Activated T-cell treated with anti-CD3 and anti-CD28 coated beads, Interleukin-2, amount 50 U/mL, for 24 hours (primary cell): ENCODE measurements around the gene TMEM63A.
"Not testable (repeated sequence)": the region's sequence is repeated elsewhere in the genome, so short reads cannot be mapped to it uniquely, and the experiment has no call there.

ENCODE experiments used
- DNase-seq: peaks from one replicate; pipeline ENCODE4 v3.0.0-alpha.2; 2020
- H3K27ac Mint-ChIP-seq: 2 replicates; pipeline ENCODE4 v1.8.0; 2020; ENCODE audit warnings: mild to moderate bottlenecking, mixed read lengths
- H3K27me3 Mint-ChIP-seq: 2 replicates; pipeline ENCODE4 v1.8.0; 2020; ENCODE audit warnings: mixed read lengths
- H3K36me3 Mint-ChIP-seq: 2 replicates; pipeline ENCODE4 v1.8.0; 2020; ENCODE audit warnings: low read depth, mixed read lengths
- H3K4me1 Mint-ChIP-seq: 2 replicates; pipeline ENCODE4 v1.8.0; 2020; ENCODE audit warnings: low read depth, mixed read lengths
- H3K4me3 Mint-ChIP-seq: 2 replicates; pipeline ENCODE4 v1.8.0; 2020; ENCODE audit warnings: mild to moderate bottlenecking, moderate library complexity, mixed read lengths
- H3K9me3 Mint-ChIP-seq: 2 replicates; pipeline ENCODE4 v1.8.0; 2020; ENCODE audit warnings: mixed read lengths

The TMEM63A gene

DNA sequence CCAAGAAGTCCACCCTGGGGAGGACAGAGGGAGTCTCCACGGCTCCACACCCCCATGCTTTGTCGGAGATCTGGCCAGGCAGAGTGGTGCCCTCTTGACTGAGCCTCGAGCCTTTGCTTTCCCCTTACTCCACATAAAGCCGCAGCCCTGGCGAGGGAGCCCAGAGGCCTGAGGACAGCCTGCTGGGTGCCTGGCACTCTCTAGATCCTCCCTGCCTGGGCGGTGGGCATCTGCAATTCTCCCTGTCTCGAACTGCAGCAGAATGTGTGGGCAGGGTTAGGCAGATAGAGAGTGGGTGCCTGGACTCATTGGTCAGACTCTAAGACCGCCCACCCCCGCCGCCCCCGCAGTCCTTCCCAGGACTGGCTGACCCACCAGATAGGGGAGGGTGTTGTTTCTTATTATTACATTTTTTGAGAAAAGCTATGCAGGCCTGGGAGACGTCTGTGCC is 58.3 kb downstream of the TMEM63A start:
- Mint-ChIP-seq H3K4me3 (no peak overlapping the region), H3K36me3 (no peaks in the 10 kb centered on the region), H3K27ac (no peak overlapping the region), H3K4me1 (no peaks in the 10 kb centered on the region), H3K9me3 (no peaks in the 10 kb centered on the region), H3K27me3 (no peaks in the 10 kb centered on the region)
- no peak for DNase-seq

DNA sequence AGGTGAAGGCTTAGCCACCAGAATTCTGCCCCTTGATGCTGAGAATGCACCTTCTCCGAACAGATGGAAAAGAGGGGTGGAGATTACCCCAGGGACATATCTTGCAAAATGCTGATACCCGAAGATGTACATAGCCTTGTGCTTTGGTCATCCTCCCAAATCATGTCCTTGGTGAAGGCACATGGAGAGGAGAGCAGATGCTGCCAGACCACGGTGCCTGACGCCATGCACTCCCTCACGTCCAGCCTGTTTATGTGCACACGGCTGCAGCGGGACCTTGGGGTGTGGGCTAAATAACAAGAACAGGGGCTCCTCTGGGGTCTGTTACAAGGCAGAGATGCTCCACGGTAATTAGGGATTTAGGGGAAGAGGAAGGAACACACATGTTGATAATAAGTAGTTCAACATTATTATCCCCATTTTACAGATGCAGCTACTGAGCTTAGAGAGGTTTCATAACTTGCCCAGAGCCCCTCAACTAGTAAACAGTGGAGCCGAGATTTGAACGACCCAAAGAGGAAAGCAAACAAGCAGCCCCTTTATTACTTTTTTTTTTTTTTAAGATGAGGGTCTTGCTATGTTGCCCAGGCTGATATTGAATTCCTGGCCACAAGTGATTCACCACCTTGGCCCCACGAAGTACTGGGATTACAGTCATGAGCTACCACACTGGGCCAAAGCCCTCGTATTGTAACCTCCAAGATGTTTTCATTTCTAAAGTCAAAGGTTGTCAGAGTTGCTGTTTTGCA is 59.4 kb downstream of the TMEM63A start:
- Mint-ChIP-seq H3K27me3 (no peaks in the 10 kb centered on the region), H3K4me1 (peaks cover 1% of the 10 kb centered on the region), H3K9me3 (no peaks in the 10 kb centered on the region), H3K27ac (no peak overlapping the region), H3K36me3 (no peaks in the 10 kb centered on the region), H3K4me3 (no peak overlapping the region)
- no peak for DNase-seq

DNA sequence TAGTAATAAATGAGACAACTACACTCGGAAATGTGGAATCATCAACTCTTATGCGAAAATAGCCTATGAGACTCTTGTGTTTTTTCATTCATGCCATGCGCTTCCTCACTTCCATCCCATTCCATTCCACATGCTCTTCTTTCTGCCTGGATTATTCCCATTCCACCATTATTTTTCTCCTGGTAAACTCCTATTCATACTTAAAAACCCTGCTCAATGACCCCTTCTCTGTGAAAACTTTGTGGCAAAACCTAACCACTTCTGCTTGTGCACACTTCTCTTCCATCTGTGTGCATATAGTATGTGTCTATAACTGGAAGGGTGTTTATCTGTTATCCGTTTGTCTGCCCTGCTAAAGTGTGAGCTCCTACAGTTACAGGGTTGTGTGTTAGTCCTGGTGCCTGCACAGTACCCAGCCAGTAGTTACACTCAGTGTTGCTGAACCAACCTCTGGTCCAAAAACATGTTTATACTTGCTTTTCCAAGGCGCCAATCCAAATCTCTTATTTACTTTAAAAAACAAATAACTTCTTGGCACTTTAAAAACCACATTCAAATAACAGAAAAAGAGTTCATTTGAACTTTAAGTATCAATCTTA is 61.6 kb downstream of the TMEM63A start:
- no peaks in the 10 kb centered on the region for H3K27me3 Mint-ChIP-seq
- no peaks in the 10 kb centered on the region for H3K36me3 Mint-ChIP-seq
- H3K4me1 Mint-ChIP-seq = peaks cover 4% of the 10 kb centered on the region
- no peak overlapping the region for H3K4me3 Mint-ChIP-seq
- DNase-seq = no peak
- no peaks in the 10 kb centered on the region for H3K9me3 Mint-ChIP-seq
- H3K27ac Mint-ChIP-seq = no peak overlapping the region

DNA sequence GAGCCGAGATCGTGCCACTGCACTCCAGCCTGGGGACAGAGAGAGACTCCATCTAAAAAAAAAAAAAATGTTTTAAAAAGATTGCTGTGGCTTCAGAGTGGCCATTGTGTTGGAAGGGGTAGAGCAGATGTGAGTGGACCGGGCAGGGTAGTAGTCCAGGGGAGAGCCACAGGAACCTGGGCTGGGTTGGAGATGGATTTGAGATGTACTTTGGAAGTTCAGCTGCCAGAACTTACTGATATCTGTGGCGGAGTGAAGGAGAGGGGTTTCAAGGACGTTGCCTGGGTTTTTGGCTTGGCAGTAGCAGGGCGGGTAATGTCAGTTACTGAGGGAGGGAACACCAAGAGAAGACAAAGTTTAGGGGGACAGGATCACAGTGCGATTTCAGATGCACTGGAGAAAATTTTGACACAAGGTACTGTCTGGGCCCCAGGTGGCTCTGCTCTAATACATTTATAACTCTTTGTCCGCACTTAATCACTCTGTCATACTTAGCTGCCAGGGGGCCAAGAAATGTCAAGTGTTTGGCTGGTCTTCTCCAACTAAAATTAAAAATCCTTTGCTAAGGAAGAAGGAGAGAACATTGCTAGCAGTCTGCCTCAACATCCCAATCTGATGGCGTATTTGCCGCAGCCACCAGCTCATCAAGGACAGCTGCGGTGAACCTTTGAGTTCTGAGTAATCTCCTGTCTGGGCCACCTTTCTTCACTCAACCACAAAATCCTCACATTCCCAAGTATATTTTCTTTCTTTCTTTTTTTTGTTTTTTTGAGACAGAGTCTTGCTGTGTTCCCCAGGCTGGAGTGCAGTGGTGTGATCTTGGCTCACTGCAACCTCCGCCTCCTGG is 62.6 kb downstream of the TMEM63A start:
- H3K9me3 Mint-ChIP-seq = no peaks in the 10 kb centered on the region
- DNase-seq = no peak
- H3K27ac Mint-ChIP-seq = no peak overlapping the region

DNA sequence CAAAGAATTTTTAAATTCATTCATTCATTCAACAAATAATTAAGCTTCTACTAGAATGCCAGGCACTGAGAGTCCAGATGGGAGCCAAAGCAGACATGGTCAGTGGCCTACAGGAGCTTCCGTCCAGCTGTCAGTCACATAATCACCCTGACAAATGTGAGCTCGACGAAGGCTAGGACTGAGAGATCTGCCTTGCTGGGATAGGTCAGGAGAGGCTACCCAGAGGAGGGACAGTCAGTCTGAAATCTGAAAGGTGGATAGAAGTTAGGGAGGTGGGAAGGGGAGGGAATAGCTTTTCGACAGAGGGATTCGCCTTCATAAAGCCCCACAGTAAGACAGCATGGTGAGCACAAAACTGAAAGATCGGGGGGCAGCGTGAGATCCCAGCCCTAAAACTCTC is 64.0 kb downstream of the TMEM63A start:
- no peaks in the 10 kb centered on the region for H3K27me3 Mint-ChIP-seq

More for the DNA sequence above, 62.6 kb downstream of the TMEM63A start:
- no peaks in the 10 kb centered on the region for H3K36me3 Mint-ChIP-seq
- H3K4me1 Mint-ChIP-seq = peaks cover 4% of the 10 kb centered on the region
- no peak overlapping the region for H3K4me3 Mint-ChIP-seq
- H3K27me3 Mint-ChIP-seq = no peaks in the 10 kb centered on the region

DNA sequence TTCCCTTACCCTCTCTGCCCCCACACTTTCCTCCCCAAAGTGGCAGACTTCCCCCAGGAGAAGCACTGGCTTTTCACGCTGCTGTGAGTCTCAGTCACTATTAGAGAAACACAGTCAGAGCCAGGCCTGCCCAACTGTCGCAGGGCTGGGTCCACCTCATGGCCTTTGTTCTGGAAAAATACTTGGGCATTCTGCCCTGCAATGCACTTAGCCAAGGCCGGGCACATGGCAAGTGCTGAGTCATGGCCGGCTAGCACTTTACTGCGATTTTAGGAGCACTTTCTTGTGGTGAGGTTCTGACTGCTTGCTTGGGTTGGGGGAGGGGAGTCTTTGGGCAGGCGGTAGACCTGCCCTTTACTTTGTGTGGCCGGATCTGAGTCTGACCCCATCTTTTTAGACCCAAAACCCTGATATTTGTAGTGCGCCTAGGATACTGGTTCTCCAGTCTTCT is 64.5 kb downstream of the TMEM63A start:
- no peaks in the 10 kb centered on the region for H3K36me3 Mint-ChIP-seq
- no peaks in the 10 kb centered on the region for H3K27me3 Mint-ChIP-seq
- peak overlapping the region; percentile 56 for H3K27ac Mint-ChIP-seq
- no peak for DNase-seq
- H3K4me3 Mint-ChIP-seq = no peak overlapping the region
- H3K9me3 Mint-ChIP-seq = no peaks in the 10 kb centered on the region
- H3K4me1 Mint-ChIP-seq = peaks cover 4% of the 10 kb centered on the region

More for the DNA sequence above, 64.0 kb downstream of the TMEM63A start:
- Mint-ChIP-seq H3K4me1 (peaks cover 4% of the 10 kb centered on the region), H3K36me3 (no peaks in the 10 kb centered on the region), H3K4me3 (no peak overlapping the region), H3K9me3 (no peaks in the 10 kb centered on the region), H3K27ac (no peak overlapping the region)
- DNase-seq = no peak

DNA sequence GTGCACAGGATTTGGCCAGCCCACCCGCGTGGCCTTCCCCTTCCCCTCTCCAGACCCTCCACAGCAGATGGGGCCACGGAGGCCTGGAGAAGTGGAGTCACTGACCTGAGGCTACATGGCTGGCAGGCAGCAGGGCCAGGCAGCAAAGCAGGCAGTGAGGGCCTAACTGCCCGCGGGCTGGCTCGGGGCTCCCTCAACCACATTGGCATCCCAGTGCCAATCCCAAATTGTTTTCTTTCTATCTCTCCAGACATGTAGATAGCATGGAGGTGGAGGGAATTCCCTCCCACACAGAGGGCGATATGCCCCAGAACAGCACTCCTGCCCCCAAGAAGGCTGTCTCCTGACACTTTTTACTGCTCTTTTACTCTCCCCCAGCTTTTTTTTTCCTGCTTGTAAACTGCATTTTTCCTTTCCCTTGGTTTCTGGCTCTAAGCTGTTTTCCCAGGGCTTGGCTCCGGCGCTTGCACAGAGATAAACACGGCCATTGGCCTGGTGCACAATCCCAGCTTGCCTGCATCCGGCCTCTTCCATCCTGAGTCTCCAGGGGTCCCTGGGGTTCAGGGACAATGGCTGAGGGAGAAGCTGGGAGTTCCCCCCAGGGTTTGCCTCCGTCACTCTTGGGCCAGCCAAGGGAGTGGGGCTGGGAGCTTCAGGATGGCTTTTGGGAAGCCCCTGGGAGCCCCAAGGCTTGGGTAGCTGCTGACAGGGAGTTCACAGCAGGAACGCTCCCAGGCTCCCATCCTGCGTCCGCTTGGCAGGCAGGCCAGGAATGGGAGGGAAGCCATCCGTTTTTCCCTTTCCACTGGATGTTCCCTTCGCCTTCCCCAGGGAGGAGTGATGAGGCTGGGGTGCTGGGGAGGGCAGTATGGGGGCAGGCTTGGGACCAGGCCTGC is 65.3 kb downstream of the TMEM63A start:
- no peaks in the 10 kb centered on the region for H3K27me3 Mint-ChIP-seq
- H3K4me3 Mint-ChIP-seq = no peak overlapping the region
- peaks cover 4% of the 10 kb centered on the region for H3K4me1 Mint-ChIP-seq
- peak overlapping the region; percentile 16 for H3K27ac Mint-ChIP-seq
- H3K9me3 Mint-ChIP-seq = no peaks in the 10 kb centered on the region
- H3K36me3 Mint-ChIP-seq = no peaks in the 10 kb centered on the region
- no peak for DNase-seq

DNA sequence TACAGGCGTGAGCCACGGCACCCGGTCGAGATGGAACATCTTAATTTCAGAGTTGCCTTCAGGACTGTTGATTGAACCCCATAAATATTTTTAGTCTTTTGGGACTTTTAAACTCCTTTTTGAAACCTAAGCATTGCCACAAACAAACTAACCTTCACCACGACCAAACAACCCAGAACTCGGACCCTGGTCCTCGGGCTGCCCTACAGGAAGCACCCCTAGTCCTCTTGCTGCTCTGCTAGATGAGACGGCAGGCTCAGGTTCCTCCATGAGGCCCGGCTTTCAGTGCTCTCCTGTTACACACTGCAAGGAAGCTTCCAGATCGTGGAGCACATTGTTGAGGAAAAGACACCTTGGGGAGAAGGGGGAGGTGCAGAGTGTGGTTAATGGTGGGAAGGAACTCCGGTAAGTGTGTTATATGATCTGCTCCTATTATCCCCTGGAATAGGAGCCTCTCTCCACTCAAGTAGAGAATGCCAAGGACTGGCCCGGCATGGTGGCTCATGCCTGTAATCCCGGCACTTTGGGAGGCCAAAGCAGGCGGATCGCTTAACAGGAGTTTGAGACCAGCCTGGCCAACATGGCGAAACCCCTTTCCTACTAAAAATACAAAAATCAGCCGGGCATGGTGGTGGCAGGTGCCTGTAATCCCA is 66.5 kb downstream of the TMEM63A start:
- Mint-ChIP-seq H3K27ac (no peak overlapping the region), H3K4me3 (no peak overlapping the region), H3K4me1 (peaks cover 8% of the 10 kb centered on the region), H3K27me3 (peaks cover 3% of the 10 kb centered on the region), H3K36me3 (no peaks in the 10 kb centered on the region), H3K9me3 (no peaks in the 10 kb centered on the region)
- DNase-seq = no peak

DNA sequence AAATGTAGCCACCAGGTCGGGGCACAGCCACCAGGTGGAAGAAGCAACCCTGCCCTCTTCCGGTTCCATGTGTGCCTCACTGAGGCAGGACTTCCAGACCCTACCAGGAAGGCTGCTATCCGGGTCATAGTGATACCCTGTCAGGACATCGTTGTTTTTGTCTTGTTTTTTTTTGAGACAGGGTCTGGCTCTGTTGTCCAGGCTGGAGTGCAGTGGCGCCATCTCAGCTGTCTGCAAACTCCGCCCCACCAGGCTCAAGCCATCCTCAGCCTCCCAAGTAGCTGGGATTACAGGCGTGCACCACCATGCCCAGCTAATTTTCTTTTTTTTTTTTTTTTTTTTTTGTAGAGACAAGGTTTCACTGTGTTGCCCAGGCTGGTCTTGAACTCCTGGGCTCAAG is 67.1 kb downstream of the TMEM63A start:
- not testable (repeated sequence) for H3K36me3 Mint-ChIP-seq, H3K27me3 Mint-ChIP-seq, H3K9me3 Mint-ChIP-seq, H3K27ac Mint-ChIP-seq, H3K4me3 Mint-ChIP-seq, DNase-seq
- H3K4me1 Mint-ChIP-seq = peaks cover 12% of the 10 kb centered on the region

DNA sequence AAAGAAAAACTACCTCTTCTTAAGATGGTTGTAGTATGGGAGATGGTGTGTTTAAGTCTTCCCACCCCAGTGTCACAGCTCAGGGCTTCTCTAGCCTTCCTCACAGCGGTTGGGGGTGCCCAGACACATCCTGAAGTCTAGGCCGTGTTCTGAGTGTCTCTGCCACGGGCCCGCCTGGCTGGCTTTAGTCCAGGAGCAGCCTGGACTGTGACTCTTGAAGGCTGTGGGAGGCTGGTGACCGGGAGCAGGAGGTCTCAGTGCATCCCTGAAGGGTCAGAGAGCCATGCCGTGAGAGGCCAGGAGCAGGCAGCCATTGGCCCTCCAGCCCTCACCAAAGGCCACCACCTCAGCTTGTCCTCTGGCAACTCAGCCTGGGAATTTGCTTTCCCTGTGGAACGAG is 67.8 kb downstream of the TMEM63A start:
- Mint-ChIP-seq H3K4me3 (no peak overlapping the region), H3K36me3 (no peaks in the 10 kb centered on the region), H3K27me3 (peaks cover 6% of the 10 kb centered on the region), H3K4me1 (peaks cover 17% of the 10 kb centered on the region), H3K27ac (no peak overlapping the region), H3K9me3 (no peaks in the 10 kb centered on the region)
- no peak for DNase-seq

DNA sequence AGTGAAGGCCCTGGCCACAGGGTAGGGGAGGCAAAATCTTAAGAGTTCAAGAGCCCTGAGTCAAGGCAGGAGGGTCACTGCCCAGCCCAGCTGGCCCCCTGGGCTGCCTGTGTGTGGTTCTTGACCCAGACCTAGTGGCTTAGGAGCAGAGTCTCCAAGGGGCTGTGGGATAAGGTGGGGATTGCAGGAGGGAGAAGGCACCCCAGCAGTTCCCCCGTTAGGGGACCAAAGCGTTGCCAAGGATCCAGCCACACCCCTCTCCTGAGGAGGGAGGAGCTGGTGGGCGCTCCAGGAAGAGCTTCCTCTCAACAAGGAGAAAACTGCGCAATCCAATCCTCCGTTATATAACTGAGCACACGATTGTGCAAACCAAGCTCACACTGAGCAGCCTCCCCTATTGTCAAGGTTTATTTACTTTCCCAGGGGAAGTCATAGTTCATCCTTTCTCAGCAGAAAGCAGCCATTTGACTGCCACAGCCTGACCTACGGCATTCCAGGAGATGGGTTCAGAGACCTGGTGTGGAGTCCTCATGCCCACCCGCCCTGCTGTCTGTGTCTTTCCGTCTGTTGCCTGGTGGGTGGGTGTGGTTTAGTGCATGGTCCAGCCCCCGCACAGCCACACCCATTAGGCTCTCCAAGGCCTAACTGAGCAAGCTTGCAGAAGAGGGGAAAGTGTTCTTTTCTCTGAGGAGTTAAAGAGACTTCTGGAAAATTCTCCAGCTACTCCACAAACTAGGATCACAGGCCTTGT is 68.8 kb downstream of the TMEM63A start:
- no peak overlapping the region for H3K4me3 Mint-ChIP-seq
- no peaks in the 10 kb centered on the region for H3K36me3 Mint-ChIP-seq
- no peak for DNase-seq
- peaks cover 6% of the 10 kb centered on the region for H3K27me3 Mint-ChIP-seq
- no peak overlapping the region for H3K27ac Mint-ChIP-seq
- peaks cover 19% of the 10 kb centered on the region for H3K4me1 Mint-ChIP-seq
- H3K9me3 Mint-ChIP-seq = no peaks in the 10 kb centered on the region

DNA sequence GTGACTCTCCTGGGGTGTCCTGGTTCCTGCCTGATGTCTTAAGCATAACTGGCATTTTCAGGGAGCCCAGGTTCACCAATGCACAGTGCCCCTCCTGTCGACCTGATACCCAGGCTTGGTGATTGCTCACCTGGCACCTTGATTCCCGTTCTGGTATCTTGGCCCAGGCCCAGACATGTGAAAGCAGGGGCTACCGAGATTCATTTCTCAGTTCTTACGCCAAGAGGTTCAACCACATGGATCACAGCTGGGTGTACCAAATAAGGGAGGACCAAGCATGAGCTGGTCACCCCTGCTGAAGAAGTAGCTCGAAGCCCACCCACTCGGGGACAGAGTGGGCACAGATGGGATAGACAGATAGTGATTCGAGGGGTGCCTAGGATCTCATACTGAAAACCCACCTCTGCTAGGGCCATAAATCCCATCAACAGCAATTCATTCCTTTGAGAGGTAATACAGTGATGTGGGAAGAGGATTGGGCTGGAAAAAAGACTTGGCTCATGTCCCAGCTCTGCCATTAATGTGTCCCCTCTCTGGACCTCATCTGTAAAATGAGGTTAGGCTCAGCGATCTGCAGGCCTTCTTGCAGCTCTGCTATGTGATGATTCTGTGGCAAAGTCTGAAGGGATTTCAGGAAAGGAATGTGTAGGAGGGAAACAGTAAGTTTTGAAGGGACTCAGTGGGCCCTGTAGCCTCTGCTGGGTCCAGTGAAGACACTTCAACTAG is 69.5 kb downstream of the TMEM63A start:
- Mint-ChIP-seq H3K9me3 (no peaks in the 10 kb centered on the region), H3K4me3 (no peak overlapping the region), H3K27ac (no peak overlapping the region), H3K36me3 (no peaks in the 10 kb centered on the region), H3K27me3 (peaks cover 6% of the 10 kb centered on the region), H3K4me1 (peaks cover 16% of the 10 kb centered on the region)
- no peak for DNase-seq
